KG1 (cell line): ENCODE data around the gene DXO.
"Not testable (repeated sequence)": the region's sequence is repeated elsewhere in the genome, so short reads cannot be mapped to it uniquely, and the experiment has no call there.

Experiments
- DNase-seq: peaks from one replicate; lab custom pipeline; 2025; lab: John Stamatoyannopoulos, UW

DXO gene

GRCh38 chr6:31958741-31959739 is 12.9 kb downstream of the DXO start, which contains the start of the genes NELFE and SKIC2:
Gene NELFE, minus strand, starts transcription at chr6:31958971. Its CDS starts 525 bp downstream, at chr6:31958446.
Gene SKIC2, plus strand, starts transcription at chr6:31959175. Its CDS starts 18 bp downstream, at chr6:31959193.
- DNase-seq = peak; percentile 96

DNA sequence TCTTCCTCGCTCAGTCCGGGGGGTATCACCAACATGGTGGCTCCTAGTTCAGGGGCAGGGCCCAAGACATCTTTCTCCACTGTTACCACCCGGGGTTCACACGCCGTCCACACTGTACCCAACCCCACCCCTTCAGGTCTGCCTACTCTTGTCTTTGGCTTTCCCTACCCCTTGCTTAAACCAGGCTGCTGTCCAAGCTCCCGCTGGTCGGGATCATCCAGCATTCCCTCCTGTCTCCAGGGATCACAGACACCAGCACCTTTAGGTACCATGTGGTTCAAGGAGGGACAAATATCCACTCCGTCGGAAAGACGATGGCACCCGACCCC is 13.6 kb downstream of the DXO start:
- no peak for DNase-seq

GRCh38 chr6:31956796-31957195 is 15.1 kb downstream of the DXO start:
- DNase-seq = no peak

- no peak for DNase-seq
Observed at GRCh38 chr6:31954511-31954910, 17.4 kb downstream of the DXO start.

GRCh38 chr6:31952890-31953289 is 19.0 kb downstream of the DXO start:
- no peak for DNase-seq

DNA sequence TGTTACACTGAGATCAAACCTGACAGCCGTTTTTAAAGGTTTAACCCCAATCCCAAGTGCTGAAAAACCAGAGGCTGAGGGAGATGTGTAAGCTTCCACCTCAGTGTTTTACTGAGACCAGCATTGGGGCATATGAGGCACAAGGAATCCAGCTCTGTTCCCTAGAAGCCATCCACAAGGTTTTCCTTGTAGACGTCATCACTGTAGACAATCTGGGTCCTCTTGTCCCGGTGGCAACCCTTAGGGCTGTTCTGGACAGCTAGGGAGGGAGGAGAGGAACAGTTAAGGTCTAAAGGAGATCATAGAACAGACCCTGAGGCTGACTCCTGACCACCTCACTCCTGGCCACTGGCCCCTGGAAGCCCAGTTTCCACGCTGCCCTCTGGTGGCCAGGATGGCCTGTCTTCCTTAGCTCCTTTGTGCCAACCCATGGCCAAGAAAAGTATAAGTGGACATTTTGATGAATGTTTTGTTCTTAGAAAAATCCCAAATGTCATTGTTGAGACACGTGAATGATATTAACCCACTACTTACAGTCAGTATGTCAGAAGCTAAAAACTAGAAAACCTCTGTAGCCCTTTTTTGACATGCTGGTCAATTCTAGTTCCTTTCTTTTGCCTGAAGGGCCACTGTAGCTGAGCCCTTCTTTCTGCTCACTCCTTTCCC is 19.7 kb downstream of the DXO start:
- DNase-seq = no peak

DNA sequence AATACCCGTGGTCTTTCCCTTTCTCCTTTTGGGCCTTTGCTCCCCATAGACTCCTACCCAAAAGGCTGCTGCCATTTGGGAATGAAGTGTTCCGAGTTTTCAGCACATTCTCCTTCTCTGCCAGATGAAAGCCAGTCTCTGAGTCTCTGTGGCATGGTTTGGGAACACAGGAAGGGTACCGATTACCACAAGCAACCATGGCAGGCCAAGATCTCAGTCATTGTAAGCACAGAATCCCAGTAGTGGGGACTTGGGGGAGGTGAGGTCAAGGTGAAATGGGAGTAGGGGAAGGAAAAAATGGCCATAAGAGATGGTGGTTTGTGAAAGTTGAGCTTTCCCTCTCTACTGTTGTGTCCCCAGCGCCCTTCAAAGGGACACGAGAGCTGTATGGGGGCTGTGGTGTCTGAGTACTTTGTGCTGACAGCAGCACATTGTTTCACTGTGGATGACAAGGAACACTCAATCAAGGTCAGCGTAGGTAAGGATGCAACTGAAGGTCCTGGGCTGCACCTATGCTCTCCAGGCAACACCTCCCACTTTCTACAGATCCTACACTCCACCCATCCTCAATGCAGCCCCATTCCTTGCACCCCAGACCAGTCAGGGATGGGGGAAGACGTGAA is 21.9 kb downstream of the DXO start:
- DNase-seq = no peak

DNA sequence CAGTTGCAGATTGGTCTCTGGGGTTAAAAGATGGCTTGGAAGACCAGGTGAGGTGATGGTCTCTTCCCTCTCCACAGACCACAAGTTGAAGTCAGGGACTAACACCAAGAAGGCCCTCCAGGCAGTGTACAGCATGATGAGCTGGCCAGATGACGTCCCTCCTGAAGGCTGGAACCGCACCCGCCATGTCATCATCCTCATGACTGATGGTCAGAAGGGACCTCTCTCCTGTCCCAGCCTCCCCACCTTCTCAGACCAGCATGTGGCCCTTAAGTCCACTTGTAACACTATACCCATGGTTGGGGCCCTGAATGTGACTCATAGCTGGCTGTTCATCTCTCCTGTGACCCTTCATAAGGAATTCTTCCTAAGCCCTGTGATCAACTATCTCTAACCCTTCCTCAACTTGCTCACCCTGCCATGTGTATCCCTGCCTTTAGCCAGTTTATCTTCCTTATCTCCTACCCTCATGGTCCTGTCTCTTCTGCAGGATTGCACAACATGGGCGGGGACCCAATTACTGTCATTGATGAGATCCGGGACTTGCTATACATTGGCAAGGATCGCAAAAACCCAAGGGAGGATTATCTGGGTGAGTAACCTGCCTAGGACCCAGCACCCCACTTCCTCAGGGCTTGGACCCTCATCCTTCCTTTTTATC is 23.1 kb downstream of the DXO start:
- no peak for DNase-seq

DNA sequence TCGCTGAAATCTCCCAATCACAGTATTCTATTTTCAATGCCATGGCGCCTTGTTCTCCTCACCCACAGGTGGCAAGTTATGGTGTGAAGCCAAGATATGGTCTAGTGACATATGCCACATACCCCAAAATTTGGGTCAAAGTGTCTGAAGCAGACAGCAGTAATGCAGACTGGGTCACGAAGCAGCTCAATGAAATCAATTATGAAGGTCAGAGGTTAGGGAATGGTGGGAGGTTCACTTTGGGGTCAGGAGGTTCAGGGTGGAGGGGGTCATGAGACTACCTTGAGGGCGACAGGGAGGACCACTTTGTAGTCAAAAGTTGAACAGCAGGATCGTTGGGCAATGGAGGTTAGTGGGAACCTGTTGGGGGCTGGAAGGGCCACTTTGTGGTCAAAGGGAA is 23.6 kb downstream of the DXO start:
- DNase-seq = no peak

DNA sequence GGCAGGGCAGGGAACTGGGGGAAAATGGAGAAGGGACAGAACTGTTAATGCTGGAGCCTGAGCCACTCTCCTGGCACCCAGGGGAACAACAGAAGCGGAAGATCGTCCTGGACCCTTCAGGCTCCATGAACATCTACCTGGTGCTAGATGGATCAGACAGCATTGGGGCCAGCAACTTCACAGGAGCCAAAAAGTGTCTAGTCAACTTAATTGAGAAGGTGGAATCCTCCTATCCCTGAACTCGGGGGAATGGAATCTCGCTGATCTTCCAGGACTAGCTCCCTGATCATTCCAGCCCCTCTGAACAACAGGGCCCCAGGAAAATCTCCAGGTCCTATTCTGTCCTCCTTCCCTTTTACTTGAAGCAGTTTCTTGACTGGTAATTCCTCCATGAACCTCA is 24.1 kb downstream of the DXO start:
- DNase-seq = no peak

GRCh38 chr6:31947070-31947675 is 24.8 kb downstream of the DXO start:
- no peak for DNase-seq

DNA sequence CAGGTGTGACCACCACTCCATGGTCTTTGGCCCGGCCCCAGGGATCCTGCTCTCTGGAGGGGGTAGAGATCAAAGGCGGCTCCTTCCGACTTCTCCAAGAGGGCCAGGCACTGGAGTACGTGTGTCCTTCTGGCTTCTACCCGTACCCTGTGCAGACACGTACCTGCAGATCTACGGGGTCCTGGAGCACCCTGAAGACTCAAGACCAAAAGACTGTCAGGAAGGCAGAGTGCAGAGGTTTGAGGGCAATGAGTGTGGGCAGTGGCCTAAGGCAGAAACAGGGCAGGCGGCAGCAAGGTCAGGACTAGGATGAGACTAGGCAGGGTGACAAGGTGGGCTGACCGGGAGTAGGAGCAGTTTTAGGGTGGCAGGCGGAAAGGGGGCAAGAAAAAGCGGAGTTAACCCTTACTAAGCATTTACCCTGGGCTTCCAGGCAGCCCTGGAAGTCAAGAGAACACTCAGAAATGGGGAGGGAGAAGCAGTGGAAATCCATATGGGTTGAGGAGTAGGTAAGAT is 25.5 kb downstream of the DXO start:
- no peak for DNase-seq

GRCh38 chr6:31945507-31946369 is 26.2 kb downstream of the DXO start, which contains the start of gene CFB:
Gene CFB, plus strand, starts transcription at chr6:31946095. Its CDS starts 127 bp downstream, at chr6:31946222.
- no peak for DNase-seq

DNA sequence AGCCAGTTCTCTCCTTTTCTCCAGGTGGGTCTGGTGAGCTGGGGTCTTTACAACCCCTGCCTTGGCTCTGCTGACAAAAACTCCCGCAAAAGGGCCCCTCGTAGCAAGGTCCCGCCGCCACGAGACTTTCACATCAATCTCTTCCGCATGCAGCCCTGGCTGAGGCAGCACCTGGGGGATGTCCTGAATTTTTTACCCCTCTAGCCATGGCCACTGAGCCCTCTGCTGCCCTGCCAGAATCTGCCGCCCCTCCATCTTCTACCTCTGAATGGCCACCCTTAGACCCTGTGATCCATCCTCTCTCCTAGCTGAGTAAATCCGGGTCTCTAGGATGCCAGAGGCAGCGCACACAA is 26.8 kb downstream of the DXO start:
- DNase-seq = no peak

DNA sequence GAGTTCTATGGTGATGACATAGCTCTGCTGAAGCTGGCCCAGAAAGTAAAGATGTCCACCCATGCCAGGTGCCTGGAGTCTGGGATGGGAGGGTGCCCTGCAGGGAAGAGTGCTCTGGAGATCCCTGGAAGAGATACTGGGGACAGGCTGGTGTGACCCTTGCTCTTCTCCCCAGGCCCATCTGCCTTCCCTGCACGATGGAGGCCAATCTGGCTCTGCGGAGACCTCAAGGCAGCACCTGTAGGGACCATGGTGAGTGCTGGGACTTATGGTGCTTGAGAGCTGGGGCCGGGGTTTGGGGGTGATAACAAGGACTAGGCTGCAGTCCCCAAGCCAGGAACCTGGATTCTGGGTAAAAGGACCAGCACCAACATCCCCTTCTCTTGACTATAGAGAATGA is 28.2 kb downstream of the DXO start:
- no peak for DNase-seq

- DNase-seq = no peak
Observed at GRCh38 chr6:31940256-31940664, 31.7 kb downstream of the DXO start.

GRCh38 chr6:31935823-31936222 is 36.1 kb downstream of the DXO start:
- DNase-seq = no peak

DNA sequence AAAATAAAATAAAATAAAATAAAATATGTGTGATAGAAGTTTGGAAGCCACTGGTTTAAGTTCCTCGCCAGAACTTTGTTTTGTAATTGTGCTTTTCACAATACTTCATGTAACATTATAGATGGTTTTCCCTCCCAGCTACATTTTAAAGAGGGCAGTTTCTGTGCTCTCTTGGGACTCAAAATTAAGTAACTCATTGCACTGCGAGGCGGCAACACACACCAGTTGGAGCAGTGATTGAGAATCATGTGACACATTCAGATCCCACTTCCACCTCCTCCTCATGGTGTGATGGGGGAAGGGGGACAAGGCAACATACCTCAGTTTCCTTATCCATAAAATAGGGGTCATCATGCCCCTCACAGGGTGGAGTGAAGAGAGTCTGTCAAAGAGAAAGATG is 36.9 kb downstream of the DXO start:
- no peak for DNase-seq

DNA sequence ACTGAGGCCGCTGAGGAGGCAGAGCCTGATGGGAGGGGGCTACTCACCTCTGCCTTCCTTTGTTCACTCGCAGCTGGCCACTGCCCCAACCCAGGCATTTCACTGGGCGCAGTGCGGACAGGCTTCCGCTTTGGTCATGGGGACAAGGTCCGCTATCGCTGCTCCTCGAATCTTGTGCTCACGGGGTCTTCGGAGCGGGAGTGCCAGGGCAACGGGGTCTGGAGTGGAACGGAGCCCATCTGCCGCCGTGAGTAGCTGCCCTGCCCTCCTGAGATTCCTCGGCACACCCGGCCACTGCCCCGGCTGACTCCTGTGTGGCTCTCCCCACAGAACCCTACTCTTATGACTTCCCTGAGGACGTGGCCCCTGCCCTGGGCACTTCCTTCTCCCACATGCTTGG is 38.4 kb downstream of the DXO start:
- DNase-seq = no peak

DNA sequence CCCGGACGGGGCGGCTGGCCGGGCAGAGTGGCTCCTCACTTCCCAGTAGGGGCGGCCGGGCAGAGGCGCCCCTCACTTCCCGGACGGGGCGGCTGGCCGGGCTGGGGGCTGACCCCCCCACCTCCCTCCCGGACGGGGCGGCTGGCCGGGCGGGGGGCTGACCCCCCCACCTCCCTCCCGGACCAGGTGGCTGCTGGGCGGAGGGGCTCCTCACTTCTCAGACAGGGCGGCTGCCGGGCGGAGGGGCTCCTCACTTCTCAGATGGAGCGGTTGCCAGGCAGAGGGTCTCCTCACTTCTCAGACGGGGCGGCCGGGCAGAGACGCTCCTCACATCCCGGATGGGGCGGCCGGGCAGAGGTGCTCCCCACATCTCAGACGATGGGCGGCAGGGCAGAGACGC is 39.8 kb downstream of the DXO start:
- DNase-seq = not testable (repeated sequence)

- DNase-seq = no peak
Observed at GRCh38 chr6:31930962-31931361, 41.0 kb downstream of the DXO start.
